Panc1 (cell line): ENCODE data around the gene HOXB3. TPM values are rescaled to one million over a fixed set of nuclear protein-coding genes. Genes with fewer than 3 reads are reported as not detected.
A peak's percentile ranks its signal among the peaks of the same experiment; 100 is the strongest.

ENCODE experiments used
- ATAC-seq: fragments of 200-7000 bp; cut with Tn5 transposase; 2 replicates; pipeline ENCODE4 v1.9.1; 2020; ENCODE audit warnings: mild to moderate bottlenecking, moderate library complexity
- BruUV-seq: library from RNA; stranded (reverse); fragments of 400-500 nt; replicated peaks from 2 replicates; lab custom pipeline; 2021; lab: Mats Ljungman, UMichigan
- CTCF ChIA-PET: fragments of 300-600 bp; sonication (Branson Sonifier 250); formaldehyde crosslinking; loops from one replicate; lab custom pipeline; 2022; ENCODE audit warnings: antibody characterized with exemption; lab: Charles Lee
- POLR2A ChIA-PET: fragments of 300-600 bp; sonication (Branson Sonifier 250); formaldehyde crosslinking; loops from one replicate; lab custom pipeline; 2022; ENCODE audit warnings: antibody characterized with exemption; lab: Charles Lee
- DNase-seq: peaks from one replicate; pipeline ENCODE4 v3.0.0-alpha.2; 2010; ENCODE audit warnings: low read depth, low spot score
- H3K27ac ChIP-seq: 2 replicates; pipeline ENCODE4 v1.5.1; 2011; ENCODE audit warnings: mild to moderate bottlenecking, low read length, inconsistent platforms
- H3K27me3 ChIP-seq: fragments of 200-500 bp; sonication (Bioruptor generic); 2 replicates; pipeline ENCODE4 v1.6.0; 2014; ENCODE audit warnings: low read length, inconsistent platforms; ENCODE audit not compliant: control insufficient read depth, insufficient read depth
- H3K36me3 ChIP-seq: fragments of 200-500 bp; sonication (Bioruptor generic); 2 replicates; pipeline ENCODE4 v1.5.1; 2014; ENCODE audit warnings: inconsistent platforms, mild to moderate bottlenecking, low read length, moderate library complexity; ENCODE audit not compliant: control insufficient read depth, insufficient read depth
- H3K4me1 ChIP-seq: 2 replicates; pipeline ENCODE4 v1.5.1; 2011; ENCODE audit warnings: inconsistent platforms, mild to moderate bottlenecking, low read length, moderate library complexity; ENCODE audit not compliant: control insufficient read depth, insufficient read depth
- H3K4me3 ChIP-seq, 2 experiments: 2 replicates each; pipeline ENCODE4 v1.5.1; 2011 to 2012; ENCODE audit warnings: low read depth in 2 of 2, low read length in 2 of 2, mild to moderate bottlenecking in 2 of 2, inconsistent platforms in 1 of 2, moderate library complexity in 1 of 2
- H3K9me3 ChIP-seq: fragments of 200-500 bp; sonication (Bioruptor generic); 2 replicates; pipeline ENCODE4 v1.5.1; 2014; ENCODE audit warnings: low read depth, mild to moderate bottlenecking, inconsistent platforms, low read length, moderate library complexity; ENCODE audit not compliant: control insufficient read depth, insufficient read depth
- POLR2AphosphoS5 ChIP-seq: IDR thresholded peaks from 2 replicates; pipeline ENCODE4 v1.6.1; 2012; ENCODE audit warnings: mild to moderate bottlenecking, low read depth, low read length, moderate library complexity
- SIN3A ChIP-seq: IDR thresholded peaks from 2 replicates; pipeline ENCODE4 v1.6.1; 2012; ENCODE audit warnings: low read depth, mild to moderate bottlenecking, low read length, moderate library complexity, borderline replicate concordance; ENCODE audit not compliant: insufficient read depth
- TCF7L2 ChIP-seq: IDR thresholded peaks from 2 replicates; pipeline ENCODE4 v1.6.1; 2011; ENCODE audit warnings: mild to moderate bottlenecking, low read depth, low read length, inconsistent platforms
- in situ Hi-C: cut with HindIII; loops from 2 replicates; pipeline ENCODE4 v1.10.0; 2016; ENCODE audit warnings: low sequenced_read_pairs, low pct_unique_long_range_greater_than_20kb
- intact Hi-C: fragments of 100-400 bp; cut with micrococcal nuclease; formaldehyde crosslinking; loops from one replicate; pipeline ENCODE4 v1.10.0; 2022; ENCODE audit not compliant: unreplicated experiment
- total RNA-seq: library from RNA; stranded (reverse); gene quantifications from one replicate; pipeline ENCODE4 v1.2.1, GENCODE V29; 2021; ENCODE audit not compliant: unreplicated experiment
- TF ChIP-seq, protein P1 (sequence below), 2 experiments: IDR thresholded peaks; 2 replicates each; pipeline ENCODE4 v1.6.1; 2011 to 2012; ENCODE audit warnings: low read depth in 2 of 2, control low read depth in 1 of 2, low read length in 1 of 2, mild to moderate bottlenecking in 1 of 2, moderate library complexity in 1 of 2; ENCODE audit not compliant: insufficient read depth in 1 of 2
- TF ChIP-seq, protein P2 (sequence below): fragments of 450-650 bp; IDR thresholded peaks from 2 replicates; pipeline ENCODE4 v1.5.1; 2017; ENCODE audit warnings: mild to moderate bottlenecking

The HOXB3 gene
- total RNA-seq, 1 experiment from 2014 or later, result 127 TPM

DNA sequence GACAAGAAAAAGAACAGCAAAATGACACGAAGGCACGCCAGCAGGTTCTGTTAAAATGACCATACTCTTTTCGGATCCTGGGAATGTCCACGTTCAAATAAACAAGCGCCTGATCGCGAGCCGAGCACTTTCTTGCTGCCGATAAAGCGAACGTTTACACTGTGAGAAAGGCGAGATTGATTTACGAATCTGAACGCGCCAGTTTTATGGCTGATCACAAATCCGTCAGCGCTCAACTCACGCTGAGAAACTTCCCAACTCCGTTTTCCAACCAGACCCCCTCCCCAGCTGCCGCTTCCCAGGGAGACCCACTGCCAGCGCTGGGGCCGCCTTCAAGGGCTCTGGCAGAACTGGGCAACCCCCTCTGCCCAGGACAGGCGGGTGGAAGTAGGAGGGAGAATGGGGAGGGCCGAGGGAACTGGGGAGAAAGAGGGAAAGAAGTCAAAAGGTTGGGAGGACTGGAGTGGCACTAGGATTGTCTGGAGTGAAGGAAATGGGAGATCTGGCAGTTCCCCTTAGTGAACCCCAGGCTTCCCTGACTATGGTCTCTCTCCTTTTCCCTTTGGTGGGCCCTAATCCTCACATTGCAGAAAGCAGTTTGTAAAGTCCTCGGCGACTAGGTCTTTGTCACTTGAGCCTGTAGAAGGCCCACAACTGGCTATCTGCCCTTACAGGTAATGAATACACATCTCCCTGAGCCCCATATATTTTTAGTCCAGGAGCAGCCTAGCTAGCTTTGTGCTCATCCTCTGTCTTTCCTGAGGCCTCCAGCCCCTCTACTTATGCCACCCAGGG lies 18.8 kb downstream of the HOXB3 start:
- ChIA-PET CTCF (no interaction called here), POLR2A (no interaction called here)
- Histone ChIP-seq H3K4me1 (peaks cover 99% of the 10 kb centered on the region), H3K4me3 (peak overlapping the region; percentile 22 to 99), H3K27ac (peak overlapping the region; percentile 97), H3K36me3 (peaks cover 14% of the 10 kb centered on the region), H3K27me3 (no peaks in the 10 kb centered on the region), H3K9me3 (no peaks in the 10 kb centered on the region)
- intact Hi-C loops (no loop called here), in situ Hi-C loops (no loop called here)
- DNase-seq (no peak), ATAC-seq (peak; percentile 17; the same call in 1 of the 2 replicates)
- peak; percentile 79 for TF ChIP-seq TCF7L2
- TF ChIP-seq, protein P1, sequence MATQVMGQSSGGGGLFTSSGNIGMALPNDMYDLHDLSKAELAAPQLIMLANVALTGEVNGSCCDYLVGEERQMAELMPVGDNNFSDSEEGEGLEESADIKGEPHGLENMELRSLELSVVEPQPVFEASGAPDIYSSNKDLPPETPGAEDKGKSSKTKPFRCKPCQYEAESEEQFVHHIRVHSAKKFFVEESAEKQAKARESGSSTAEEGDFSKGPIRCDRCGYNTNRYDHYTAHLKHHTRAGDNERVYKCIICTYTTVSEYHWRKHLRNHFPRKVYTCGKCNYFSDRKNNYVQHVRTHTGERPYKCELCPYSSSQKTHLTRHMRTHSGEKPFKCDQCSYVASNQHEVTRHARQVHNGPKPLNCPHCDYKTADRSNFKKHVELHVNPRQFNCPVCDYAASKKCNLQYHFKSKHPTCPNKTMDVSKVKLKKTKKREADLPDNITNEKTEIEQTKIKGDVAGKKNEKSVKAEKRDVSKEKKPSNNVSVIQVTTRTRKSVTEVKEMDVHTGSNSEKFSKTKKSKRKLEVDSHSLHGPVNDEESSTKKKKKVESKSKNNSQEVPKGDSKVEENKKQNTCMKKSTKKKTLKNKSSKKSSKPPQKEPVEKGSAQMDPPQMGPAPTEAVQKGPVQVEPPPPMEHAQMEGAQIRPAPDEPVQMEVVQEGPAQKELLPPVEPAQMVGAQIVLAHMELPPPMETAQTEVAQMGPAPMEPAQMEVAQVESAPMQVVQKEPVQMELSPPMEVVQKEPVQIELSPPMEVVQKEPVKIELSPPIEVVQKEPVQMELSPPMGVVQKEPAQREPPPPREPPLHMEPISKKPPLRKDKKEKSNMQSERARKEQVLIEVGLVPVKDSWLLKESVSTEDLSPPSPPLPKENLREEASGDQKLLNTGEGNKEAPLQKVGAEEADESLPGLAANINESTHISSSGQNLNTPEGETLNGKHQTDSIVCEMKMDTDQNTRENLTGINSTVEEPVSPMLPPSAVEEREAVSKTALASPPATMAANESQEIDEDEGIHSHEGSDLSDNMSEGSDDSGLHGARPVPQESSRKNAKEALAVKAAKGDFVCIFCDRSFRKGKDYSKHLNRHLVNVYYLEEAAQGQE (IDR thresholded peaks at IDR 0.05; ENCODE audit: insufficient read depth in 1 of 2, low read depth in 2 of 2, low read length in 1 of 2), result no peak
- TF ChIP-seq POLR2AphosphoS5, result no peak; the same call in 1 of the 2 replicates
- TF ChIP-seq SIN3A, result peak; percentile 26; the same call in 1 of the 2 replicates
- TF ChIP-seq, protein P2, sequence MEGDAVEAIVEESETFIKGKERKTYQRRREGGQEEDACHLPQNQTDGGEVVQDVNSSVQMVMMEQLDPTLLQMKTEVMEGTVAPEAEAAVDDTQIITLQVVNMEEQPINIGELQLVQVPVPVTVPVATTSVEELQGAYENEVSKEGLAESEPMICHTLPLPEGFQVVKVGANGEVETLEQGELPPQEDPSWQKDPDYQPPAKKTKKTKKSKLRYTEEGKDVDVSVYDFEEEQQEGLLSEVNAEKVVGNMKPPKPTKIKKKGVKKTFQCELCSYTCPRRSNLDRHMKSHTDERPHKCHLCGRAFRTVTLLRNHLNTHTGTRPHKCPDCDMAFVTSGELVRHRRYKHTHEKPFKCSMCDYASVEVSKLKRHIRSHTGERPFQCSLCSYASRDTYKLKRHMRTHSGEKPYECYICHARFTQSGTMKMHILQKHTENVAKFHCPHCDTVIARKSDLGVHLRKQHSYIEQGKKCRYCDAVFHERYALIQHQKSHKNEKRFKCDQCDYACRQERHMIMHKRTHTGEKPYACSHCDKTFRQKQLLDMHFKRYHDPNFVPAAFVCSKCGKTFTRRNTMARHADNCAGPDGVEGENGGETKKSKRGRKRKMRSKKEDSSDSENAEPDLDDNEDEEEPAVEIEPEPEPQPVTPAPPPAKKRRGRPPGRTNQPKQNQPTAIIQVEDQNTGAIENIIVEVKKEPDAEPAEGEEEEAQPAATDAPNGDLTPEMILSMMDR, result no peak
- TSS peak; percentile 0 for BruUV-seq

DNA sequence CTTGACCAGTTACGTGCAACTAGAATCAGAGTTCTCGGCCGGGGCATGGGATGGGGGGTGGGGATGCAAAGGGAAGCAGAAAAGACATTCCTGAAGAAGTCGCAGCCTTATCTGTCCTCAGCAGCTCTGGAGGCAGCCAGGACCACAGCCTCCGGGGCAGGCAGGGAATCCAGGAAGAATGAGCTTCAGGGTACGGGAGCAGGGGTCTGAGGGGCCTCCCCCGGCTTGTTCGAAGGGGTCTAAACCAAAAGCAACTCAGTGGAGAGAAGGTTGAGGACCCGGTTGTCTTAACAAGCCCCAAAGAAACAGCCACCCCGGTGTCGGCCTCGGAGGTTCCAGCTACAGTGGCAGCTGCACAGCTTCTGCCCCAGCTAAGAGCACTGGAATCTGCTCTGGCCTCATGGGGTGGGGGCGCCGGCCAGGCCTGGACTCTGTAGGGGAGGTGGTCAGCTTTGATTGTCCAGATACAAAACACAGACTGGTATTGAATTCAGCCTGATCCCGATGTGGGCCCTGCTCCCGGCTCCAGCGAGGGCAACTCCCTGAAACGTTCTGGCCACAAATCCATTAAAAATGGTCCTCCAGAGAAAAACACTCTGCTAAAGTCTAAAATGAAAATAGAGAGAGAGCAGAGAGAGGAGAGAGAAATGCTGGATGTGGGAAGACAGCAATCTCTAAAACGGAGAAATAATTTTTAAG lies 19.6 kb downstream of the HOXB3 start:
- ATAC-seq (0 out of 2 replicates have a peak, but pooled peaks have one; percentile 2), DNase-seq (no peak)
- in situ Hi-C loops, result no loop called here
- no TSS peak for BruUV-seq
- no peaks in the 10 kb centered on the region for H3K27me3 ChIP-seq
- no peak; the same call in 1 of the 2 replicates for TF ChIP-seq POLR2AphosphoS5
- TF ChIP-seq SIN3A, result no peak; the same call in 1 of the 2 replicates
- TF ChIP-seq, protein P2, result no peak
- no peak for TF ChIP-seq TCF7L2
- TF ChIP-seq, protein P1 (IDR thresholded peaks at IDR 0.05; ENCODE audit: insufficient read depth in 1 of 2, low read depth in 2 of 2, low read length in 1 of 2), result no peak
- ChIA-PET POLR2A (interaction anchor here (0.6 to 1.4 kb wide), 2 partner anchors 7 to 10 kb away, joined by 5 to 7 read pairs; no protein-coding TSS in a partner anchor), CTCF (no interaction called here)
- H3K9me3 ChIP-seq, result no peaks in the 10 kb centered on the region
- peaks cover 99% of the 10 kb centered on the region for H3K4me1 ChIP-seq
- intact Hi-C loops, result no loop called here
- H3K4me3 ChIP-seq, result peak overlapping the region; percentile 22 to 99
- peak overlapping the region; percentile 97 for H3K27ac ChIP-seq
- peaks cover 11% of the 10 kb centered on the region for H3K36me3 ChIP-seq
